CD14-positive monocyte (primary cell): Measurements from ENCODE around the gene B4GALT1. TPM values are rescaled to one million over a fixed set of nuclear protein-coding genes. Genes with fewer than 3 reads are reported as not detected.
A peak's percentile ranks its signal among the peaks of the same experiment; 100 is the strongest.

Experiments used
- DNase-seq, 3 donors: peaks; one replicate each; pipeline ENCODE4 v3.0.0-alpha.2; 2011 to 2022
- H2AFZ ChIP-seq: 2 replicates; pipeline ENCODE4 v1.6.0; 2012; ENCODE audit warnings: mild to moderate bottlenecking, low read depth, low read length, inconsistent platforms; ENCODE audit not compliant: insufficient read depth, poor library complexity, severe bottlenecking
- H3K27ac ChIP-seq, 2 donors: 1 replicate in 1 of 2; 2 replicates in 1 of 2; pipeline ENCODE4 v1.5.1; 2012 to 2013; ENCODE audit warnings: low read length in 2 of 2, control low read depth in 1 of 2, inconsistent platforms in 1 of 2, low read depth in 1 of 2, mild to moderate bottlenecking in 1 of 2
- H3K27me3 ChIP-seq, 2 donors: one replicate each; pipeline versions ENCODE4 v1.6.0 to v1.6.1; 2011 to 2013; ENCODE audit warnings: low read length in 2 of 2; ENCODE audit not compliant: control insufficient read depth in 2 of 2, insufficient read depth in 2 of 2
- H3K36me3 ChIP-seq, 2 donors: replicated peaks in 1 of 2; 1 replicate in 1 of 2; 2 replicates in 1 of 2; pipeline versions ENCODE4 v1.5.1 to v1.6.1; 2012 to 2013; ENCODE audit warnings: low read length in 2 of 2, control low read depth in 1 of 2, inconsistent platforms in 1 of 2, mild to moderate bottlenecking in 1 of 2; ENCODE audit not compliant: insufficient read depth in 2 of 2, control insufficient read depth in 1 of 2
- H3K4me1 ChIP-seq, 2 donors: 1 replicate in 1 of 2; 2 replicates in 1 of 2; pipeline versions ENCODE4 v1.5.1 to v1.6.1; 2012 to 2013; ENCODE audit warnings: low read length in 2 of 2, control low read depth in 1 of 2, inconsistent platforms in 1 of 2, mild to moderate bottlenecking in 1 of 2, moderate library complexity in 1 of 2; ENCODE audit not compliant: insufficient read depth in 2 of 2, control insufficient read depth in 1 of 2
- H3K4me2 ChIP-seq: replicated peaks from 2 replicates; pipeline ENCODE3; 2012; ENCODE audit warnings: low read length, moderate library complexity, mild to moderate bottlenecking; ENCODE audit not compliant: poor library complexity, severe bottlenecking; ENCODE audit errors: extremely low read depth
- H3K4me3 ChIP-seq, 3 experiments: fragments of 200-600 bp in 1 of 3; sonication (generic) in 1 of 3; replicated peaks in 1 of 3; 1 replicate in 2 of 3; 2 replicates in 1 of 3; pipeline ENCODE4 v1.5.1; 2011 to 2013; ENCODE audit warnings: low read length in 3 of 3, mild to moderate bottlenecking in 3 of 3, control low read depth in 2 of 3, low read depth in 2 of 3, inconsistent platforms in 1 of 3, moderate library complexity in 1 of 3
- H3K79me2 ChIP-seq: 2 replicates; pipeline ENCODE4 v1.6.0; 2012; ENCODE audit warnings: mild to moderate bottlenecking, control low read depth, inconsistent platforms, low read length, moderate library complexity; ENCODE audit not compliant: insufficient read depth
- H3K9ac ChIP-seq: 2 replicates; pipeline ENCODE4 v1.6.0; 2017; ENCODE audit warnings: low read length, mild to moderate bottlenecking; ENCODE audit not compliant: insufficient read depth, poor library complexity, severe bottlenecking
- H3K9me3 ChIP-seq, 2 donors: replicated peaks in 1 of 2; 1 replicate in 1 of 2; 2 replicates in 1 of 2; pipeline versions ENCODE4 v1.5.1 to v1.6.1; 2012 to 2013; ENCODE audit warnings: low read length in 2 of 2, control low read depth in 1 of 2; ENCODE audit not compliant: control insufficient read depth in 1 of 2, insufficient read depth in 1 of 2
- H4K20me1 ChIP-seq: 2 replicates; pipeline ENCODE4 v1.6.0; 2012; ENCODE audit warnings: mild to moderate bottlenecking, low read length, control low read depth, moderate library complexity; ENCODE audit not compliant: insufficient read depth
- H3K27ac Mint-ChIP-seq, 7 donors: one replicate each; pipeline ENCODE4 v1.8.0; 2020; ENCODE audit warnings: mild to moderate bottlenecking in 7 of 7, mixed read lengths in 7 of 7, moderate library complexity in 6 of 7, inconsistent platforms in 2 of 7
- H3K27me3 Mint-ChIP-seq, 3 donors: one replicate each; pipeline ENCODE4 v1.8.0; 2021 to 2022; ENCODE audit warnings: low read depth in 3 of 3, mild to moderate bottlenecking in 3 of 3, mixed read lengths in 3 of 3, moderate library complexity in 3 of 3, inconsistent platforms in 1 of 3
- H3K36me3 Mint-ChIP-seq, 2 donors: one replicate each; pipeline ENCODE4 v1.8.0; 2020; ENCODE audit warnings: mixed read lengths in 2 of 2, inconsistent platforms in 1 of 2, mild to moderate bottlenecking in 1 of 2
- H3K4me1 Mint-ChIP-seq: one replicate; pipeline ENCODE4 v1.8.0; 2020; ENCODE audit warnings: mild to moderate bottlenecking, mixed read lengths
- H3K4me3 Mint-ChIP-seq, 2 donors: one replicate each; pipeline ENCODE4 v1.8.0; 2020; ENCODE audit warnings: mild to moderate bottlenecking in 2 of 2, mixed read lengths in 2 of 2, moderate library complexity in 1 of 2
- H3K9me3 Mint-ChIP-seq, 7 donors: one replicate each; pipeline ENCODE4 v1.8.0; 2020 to 2022; ENCODE audit warnings: mixed read lengths in 7 of 7, mild to moderate bottlenecking in 6 of 7, moderate library complexity in 6 of 7, inconsistent platforms in 2 of 7
- CTCF ChIP-seq: fragments of 200-600 bp; IDR thresholded peaks from one replicate; pipeline ENCODE4 v1.8.0; 2022; ENCODE audit warnings: antibody characterized with exemption, mild to moderate bottlenecking
- WGBS: methylation state at CpG from one replicate; pipeline ENCODE4 v1.1.5; 2013; ENCODE audit warnings: missing lambda C conversion rate; ENCODE audit not compliant: insufficient coverage; 5-methylcytosine and 5-hydroxymethylcytosine counted together
- intact Hi-C, 2 donors: fragments of 100-400 bp; cut with micrococcal nuclease; formaldehyde crosslinking; loops; one replicate each; pipeline versions ENCODE4 v1.15.0 to v1.15.1; 2023
- polyA plus RNA-seq, 3 donors: library from polyadenylated mRNA; depleted of rRNA in 1 of 3; unstranded in 2 of 3; stranded (reverse) in 1 of 3; fragments of 300-500 nt in 2 of 3; fragments of >200 nt in 1 of 3; fragmentation: Illumina TruSeq in 2 of 3; gene quantifications; 1 replicate in 2 of 3; 2 replicates in 1 of 3; pipeline ENCODE4 v1.2.3, GENCODE V29; 2012 to 2021

The B4GALT1 gene
- polyA plus RNA-seq, 3 donors = 27.6 to 53.7 (median 38.6) TPM

DNA sequence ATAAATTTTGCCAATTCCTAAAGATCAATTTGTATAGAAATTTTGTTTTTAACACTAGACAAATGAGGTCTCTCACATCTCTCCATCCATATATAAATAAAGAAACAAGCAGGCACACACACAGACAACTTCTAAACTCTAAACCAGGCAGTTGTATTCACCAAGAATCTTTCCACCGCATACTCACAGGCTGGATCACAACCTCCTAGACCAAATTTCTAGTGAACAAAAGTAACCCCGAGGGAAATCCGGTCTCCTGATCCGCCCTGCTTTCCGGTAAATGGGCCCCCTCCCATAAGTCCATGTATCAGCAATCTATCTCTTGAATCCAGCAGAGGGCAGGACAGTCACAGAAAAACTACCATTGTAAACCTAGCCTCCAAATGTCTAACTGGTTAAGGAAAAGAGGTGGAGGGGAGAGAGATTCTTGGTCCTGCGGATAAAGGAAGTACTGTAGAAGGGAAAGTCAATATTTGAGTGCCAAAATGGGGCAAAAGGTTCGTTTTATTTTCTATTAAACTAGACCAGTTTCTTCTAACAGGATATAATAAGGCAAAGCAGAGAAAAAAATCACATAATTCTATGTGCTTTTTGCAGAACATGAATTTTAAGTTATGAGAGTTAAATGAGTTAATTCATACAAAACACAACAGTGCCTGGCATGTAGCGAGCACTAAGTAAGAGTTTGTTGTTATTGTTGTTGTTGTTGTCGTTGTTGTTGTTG, 85.8 kb downstream of the B4GALT1 start:
- H3K27ac ChIP-seq = peak overlapping the region in 1 of 2 donors; percentile 9
- peak overlapping the region; percentile 57 for H2AFZ ChIP-seq
- peaks cover 25 to 26% of the 10 kb centered on the region in 2 donors for H3K4me1 ChIP-seq
- no peaks in the 10 kb centered on the region for H3K36me3 Mint-ChIP-seq
- peaks cover 3% of the 10 kb centered on the region for H3K79me2 ChIP-seq
- H3K27me3 Mint-ChIP-seq = peaks cover 0 to 2% (median 0%) of the 10 kb centered on the region in 3 donors
- H3K4me1 Mint-ChIP-seq = peaks cover 10% of the 10 kb centered on the region
- H3K4me3 ChIP-seq = peak overlapping the region in 1 of 3 experiments; percentile 38
- peak; percentile 75 for TF ChIP-seq CTCF
- H3K4me3 Mint-ChIP-seq = no peak overlapping the region
- no peak overlapping the region for H3K9ac ChIP-seq
- H4K20me1 ChIP-seq = no peaks in the 10 kb centered on the region
- peak; percentile 66 to 77 (median 71) for DNase-seq
- H3K27ac Mint-ChIP-seq = no peak overlapping the region
- no peaks in the 10 kb centered on the region for H3K36me3 ChIP-seq
- peaks cover 0 to 1% (median 0%) of the 10 kb centered on the region in 7 donors for H3K9me3 Mint-ChIP-seq
- 0% methylated on average over 2 of the region's 9 CpGs for WGBS
- no peaks in the 10 kb centered on the region for H3K27me3 ChIP-seq
- H3K9me3 ChIP-seq = no peaks in the 10 kb centered on the region
- intact Hi-C loops = loop anchor here (2.0 to 5.0 kb wide), 4 partner anchors 51 to 144 kb away; no protein-coding TSS in a partner anchor
- peak overlapping the region; percentile 52 for H3K4me2 ChIP-seq

DNA sequence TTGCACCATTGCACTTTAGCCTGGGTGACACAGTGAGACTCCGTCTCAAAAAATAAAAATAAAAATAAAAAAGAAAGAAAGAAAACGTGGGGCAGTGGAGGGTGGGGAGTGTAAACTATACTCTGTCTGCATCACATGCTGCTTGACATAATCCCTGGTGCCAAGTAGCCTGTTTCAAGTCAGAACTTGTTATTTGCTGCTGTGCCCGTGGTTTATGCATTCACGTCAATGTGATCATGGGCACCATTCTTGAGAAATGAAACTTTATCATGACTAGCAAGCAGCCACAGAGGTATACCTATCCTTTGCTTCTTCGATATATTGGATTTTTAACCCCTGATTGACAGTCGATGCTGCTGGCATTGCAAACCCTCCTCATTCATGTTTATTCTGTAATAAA, 86.6 kb downstream of the B4GALT1 start:
- Histone ChIP-seq H3K4me1 (peaks cover 30 to 32% of the 10 kb centered on the region in 2 donors), H3K79me2 (peaks cover 10% of the 10 kb centered on the region), H3K27ac (peak overlapping the region in 1 of 2 donors; percentile 9), H3K9me3 (no peaks in the 10 kb centered on the region), H3K36me3 (no peaks in the 10 kb centered on the region), H3K4me2 (no peak overlapping the region), H3K9ac (no peak overlapping the region), H3K27me3 (no peaks in the 10 kb centered on the region), H3K4me3 (no peak overlapping the region), H4K20me1 (no peaks in the 10 kb centered on the region), H2AFZ (no peak overlapping the region)
- no peak for DNase-seq
- TF ChIP-seq CTCF = no peak
- 37% methylated on average over 3 of the region's 6 CpGs for WGBS
- no peak overlapping the region for H3K27ac Mint-ChIP-seq
- no peaks in the 10 kb centered on the region for H3K36me3 Mint-ChIP-seq
- intact Hi-C loops = loop anchor here (2.0 to 5.0 kb wide), 4 partner anchors 52 to 144 kb away; no protein-coding TSS in a partner anchor
- H3K4me1 Mint-ChIP-seq = peaks cover 16% of the 10 kb centered on the region
- H3K27me3 Mint-ChIP-seq = no peaks in the 10 kb centered on the region
- peaks cover 0 to 1% (median 0%) of the 10 kb centered on the region in 7 donors for H3K9me3 Mint-ChIP-seq
- H3K4me3 Mint-ChIP-seq = no peak overlapping the region
